DMS79 (cell line): ENCODE measurements around the gene H6PD.

Experiments
- DNase-seq: peaks from one replicate; lab custom pipeline; 2025; lab: John Stamatoyannopoulos, UW

The H6PD gene

DNA sequence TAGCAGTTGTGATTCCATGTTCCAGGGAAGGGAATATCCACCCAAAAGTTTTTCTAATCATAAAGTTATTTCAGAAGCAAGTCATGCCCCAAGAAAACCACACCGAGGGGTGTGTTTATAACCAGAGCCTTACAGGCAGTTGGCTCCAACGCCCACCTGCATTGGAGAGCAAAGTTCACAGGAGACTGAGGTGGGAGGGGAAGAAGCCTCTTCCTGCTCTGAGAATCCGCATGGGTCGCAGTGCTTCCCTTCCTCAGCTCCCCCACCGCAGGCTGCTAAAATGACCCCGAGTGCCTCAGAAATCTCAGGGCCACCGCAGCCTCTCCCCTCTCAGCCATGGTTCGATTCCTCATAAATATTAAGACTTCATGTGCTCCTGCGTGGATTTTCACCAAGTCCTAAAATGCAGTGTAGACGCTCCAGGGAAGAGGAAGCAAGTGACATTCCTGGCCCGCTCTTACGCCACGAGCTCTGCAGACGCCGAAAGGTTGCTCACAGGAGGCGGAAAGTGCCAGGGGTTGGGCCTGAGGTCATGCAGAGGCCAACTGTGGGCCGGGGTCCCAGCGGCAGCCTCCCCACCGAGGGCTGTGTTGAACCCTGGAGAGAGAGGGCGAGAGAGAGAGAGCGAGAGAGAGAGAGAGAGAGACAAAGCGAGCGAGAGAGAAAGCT is 44.7 kb downstream of the H6PD start:
- no peak for DNase-seq

DNA sequence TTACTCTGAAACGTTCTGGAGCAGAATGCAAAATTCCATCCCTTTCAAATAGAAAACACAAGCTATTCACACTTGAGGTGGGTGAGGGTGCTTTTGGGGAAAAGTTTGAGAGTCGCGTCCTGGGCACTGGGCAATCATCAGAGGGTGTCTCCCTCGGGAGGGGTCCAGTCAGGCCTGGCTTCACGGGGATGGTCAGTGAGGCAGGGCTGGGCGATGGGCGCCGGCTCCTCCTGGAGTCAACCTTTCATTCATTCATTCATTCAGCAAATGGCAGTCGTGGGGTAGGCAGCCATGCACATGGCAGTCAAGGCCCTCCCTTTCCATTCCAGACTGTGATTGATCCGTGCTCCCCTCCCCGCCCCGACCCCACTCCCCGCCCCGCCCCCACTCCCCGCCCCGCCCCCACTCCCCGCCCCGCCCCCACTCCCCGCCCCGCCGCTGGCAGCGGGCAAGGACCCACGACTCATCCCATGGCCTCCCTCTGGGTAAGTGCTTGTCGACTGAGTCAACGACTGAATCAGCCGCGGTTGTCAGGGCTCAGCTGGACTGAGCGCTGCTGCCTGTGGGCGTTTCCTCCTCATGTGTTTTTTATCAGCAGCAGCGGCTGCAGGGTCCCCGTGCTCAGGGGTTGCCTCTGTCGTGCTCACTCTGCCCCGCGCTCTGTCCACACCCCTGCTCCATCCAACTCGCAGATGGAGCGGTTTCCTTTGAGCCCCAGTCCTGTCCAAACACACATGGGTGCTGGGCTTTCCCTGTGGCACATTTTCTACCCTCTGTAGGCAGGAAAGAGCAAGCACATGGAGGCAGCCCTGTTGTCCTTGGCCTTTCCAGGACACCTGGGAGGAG is 45.7 kb downstream of the H6PD start:
- no peak for DNase-seq

DNA sequence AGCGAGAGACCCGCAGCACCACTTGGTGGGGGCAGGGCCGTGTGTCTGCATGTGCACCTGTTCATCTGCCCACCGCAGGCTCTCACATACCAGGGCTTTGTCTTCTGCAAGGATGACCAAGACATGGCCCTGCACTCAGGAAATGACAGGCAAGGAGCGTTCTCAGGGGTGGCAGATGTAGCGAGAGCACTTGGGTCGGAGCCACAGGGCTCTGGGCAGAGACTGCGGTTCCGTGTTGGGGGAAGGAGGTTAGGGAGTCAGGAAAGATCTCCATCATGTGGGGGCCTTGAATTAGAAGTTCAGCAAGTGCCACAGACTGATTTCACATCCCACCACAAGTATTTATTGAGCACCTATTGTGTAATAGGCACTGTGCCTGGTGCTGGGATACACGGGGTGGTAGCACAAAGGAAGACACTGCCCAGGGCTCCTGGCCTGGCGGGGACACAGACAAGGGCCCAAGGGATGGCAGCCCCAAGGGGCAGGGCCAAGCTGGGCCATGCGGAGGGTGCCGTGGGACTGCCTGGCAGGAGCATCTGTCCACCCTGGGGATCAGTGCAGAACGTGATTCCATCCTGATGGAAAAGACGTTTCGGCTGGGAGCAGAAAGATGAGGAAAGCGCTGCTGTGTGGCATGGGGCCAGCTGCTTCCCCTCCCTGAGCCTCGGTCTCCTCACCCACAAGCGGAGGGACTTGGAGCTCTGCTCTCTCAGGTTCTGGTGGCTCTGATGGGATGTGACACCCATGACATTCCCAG is 46.7 kb downstream of the H6PD start:
- DNase-seq, result no peak

DNA sequence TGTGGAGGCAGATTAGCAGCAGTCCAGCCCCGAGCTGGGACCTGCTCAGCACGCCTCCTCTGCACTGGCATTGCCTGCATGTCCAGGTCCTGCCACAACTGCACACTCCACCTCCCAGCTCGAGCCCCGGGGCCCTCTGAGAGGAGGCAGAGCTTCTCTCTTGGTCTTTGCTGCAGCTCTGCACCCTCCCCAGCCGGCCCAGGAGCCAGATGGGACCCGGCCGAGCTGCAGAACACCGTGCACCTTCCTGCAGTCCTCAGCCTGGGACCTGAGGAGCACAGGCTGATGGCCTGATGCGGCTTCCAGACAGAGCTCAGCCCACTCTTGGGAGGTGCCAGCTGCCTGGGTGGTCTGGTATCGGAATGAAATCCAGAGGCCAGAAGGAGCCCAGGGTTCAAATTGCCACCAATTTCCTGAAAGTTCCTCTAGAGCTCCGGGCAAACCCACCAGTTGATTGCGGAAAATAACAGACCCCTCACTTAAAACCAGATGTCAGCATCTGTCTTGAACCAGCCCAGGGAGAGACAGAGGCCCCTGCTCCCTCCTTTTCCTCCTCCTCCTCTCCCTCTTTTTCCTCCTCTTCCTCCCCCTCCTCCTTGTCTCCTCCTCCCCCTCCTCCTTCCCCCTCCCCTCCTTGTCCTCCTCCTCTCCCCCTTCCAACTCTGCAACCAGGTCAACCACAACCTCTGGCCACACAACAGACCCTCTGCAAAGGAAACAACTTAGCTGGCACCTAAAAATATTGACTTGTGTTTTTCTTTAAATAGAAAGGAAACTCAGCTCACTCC is 47.5 kb downstream of the H6PD start:
- DNase-seq, result no peak

DNA sequence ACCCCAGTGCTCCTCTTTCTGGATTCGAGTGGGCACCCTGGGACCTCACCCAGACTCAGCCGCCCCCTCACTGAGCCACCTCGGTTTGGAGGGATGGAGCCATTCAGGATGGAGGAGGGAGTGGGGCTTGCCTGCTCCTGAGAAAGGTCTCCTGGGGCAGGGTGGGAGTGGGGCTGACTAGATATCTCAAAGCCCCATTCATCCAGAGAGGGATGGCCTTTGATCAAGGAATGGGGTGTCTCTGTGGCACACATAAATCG is 48.1 kb downstream of the H6PD start:
- DNase-seq, result no peak

DNA sequence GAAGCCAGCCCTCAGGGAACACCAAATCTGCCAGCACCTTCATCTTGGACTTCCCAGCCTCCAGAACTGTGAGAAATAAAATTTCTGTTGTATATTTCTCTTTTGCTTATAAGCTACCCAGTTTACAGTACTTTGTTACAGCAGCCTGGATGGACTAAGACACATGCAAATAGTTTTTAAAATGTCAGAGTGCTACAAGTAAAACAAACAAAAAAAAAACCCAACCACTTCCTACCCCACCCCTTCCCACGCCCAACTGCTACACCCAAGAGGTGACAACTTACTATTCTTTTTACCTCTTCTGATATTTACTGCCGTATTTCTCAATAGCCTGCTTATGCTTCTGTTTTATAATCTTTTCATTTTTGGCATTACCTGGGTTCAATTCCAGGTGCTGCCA is 49.5 kb downstream of the H6PD start:
- no peak for DNase-seq

DNA sequence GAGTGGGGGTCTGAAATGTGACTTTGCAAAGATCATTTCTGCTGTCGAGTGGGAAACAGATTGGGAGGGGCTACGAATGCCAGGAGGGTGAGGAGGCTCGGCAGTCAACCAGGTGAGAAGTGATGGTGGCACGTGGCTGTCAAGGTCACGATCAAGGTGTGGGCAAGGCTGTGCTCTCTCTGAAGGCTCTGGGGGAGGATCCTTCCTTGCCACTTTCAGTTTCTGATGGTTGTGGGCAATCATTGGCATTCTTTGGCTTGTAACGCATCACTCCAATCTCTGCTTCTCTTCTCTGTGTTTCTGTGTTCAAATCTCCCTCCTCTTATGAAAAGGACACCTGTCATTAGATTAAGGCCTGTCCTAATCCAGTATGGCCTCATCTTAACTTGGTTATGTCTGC is 52.0 kb downstream of the H6PD start:
- no peak for DNase-seq

DNA sequence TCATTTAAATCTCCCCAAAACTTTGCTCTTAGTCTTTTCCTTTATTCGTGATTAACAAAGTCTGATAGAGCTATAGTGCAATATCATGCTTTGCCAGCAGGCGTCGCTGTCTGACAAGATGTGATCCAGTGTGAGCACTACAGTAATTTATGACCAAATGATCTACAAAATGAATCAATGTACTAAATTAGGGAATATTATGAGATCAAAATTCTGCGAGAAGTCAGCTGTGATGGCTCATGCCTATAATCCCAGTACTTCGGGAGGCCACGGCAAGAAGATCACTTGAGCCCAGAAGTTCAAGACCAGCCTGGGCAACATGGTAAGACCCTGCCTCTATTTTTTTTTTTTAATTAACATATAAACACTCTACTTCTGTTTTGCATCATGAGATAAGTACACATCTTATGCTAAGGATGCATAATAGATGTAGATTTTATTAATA is 54.5 kb downstream of the H6PD start:
- no peak for DNase-seq

DNA sequence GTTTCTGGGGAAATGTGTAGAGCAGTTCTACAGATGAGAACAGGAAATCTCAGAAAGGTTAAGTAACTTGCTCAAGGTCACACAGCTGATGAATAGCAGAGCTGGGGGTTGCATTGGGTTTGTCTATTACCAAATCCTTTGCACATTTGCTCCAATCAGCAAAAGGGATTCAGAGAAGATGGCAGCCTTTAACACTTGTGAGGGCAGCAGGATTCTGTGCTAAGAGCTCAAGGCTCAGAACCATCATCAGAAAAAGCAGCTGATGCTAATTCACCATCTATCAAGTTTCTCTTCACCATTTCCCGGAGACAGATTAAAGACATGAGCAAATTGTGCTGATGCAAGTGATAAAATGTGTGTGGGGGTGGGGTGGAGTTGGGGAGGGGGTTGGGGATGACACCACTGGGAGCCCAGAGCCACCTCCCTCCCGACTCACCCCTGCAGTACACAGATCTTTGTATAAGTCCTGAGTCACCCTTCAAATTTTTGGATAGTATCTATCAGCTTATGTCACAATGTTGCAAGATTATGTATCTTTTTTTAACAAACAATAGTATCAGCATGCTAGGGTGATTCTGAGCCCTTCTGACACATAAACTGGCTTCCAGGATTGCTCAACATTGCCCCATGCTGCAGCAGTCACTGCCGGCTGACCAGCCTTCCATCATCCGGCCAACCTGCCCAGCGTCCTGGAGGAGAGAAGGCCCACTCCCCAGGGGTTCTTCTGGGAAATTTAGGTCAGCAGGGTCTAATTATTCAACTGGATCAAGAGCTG is 55.3 kb downstream of the H6PD start:
- no peak for DNase-seq

DNA sequence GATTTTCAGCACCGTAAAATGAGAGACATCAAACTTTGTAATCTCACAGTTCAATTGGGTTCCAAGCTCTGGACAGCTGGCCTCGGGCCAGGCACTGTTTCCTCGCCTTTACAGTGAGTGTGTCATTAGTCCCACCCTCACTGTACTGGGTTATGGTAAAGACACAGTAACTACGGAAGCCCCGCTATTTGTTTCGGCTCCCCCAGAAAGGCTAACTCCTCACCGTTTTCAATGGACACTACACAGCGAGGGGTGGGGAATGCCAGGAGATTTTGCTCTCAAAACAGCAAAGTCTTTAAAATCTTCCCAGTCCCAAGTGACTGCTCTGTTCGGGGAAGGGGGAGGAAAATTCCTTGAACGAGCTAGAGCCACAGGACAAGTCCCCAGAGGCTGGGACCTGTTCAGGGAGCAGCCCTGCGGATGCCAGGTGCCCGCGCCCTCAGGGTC is 57.4 kb downstream of the H6PD start:
- DNase-seq, result no peak

DNA sequence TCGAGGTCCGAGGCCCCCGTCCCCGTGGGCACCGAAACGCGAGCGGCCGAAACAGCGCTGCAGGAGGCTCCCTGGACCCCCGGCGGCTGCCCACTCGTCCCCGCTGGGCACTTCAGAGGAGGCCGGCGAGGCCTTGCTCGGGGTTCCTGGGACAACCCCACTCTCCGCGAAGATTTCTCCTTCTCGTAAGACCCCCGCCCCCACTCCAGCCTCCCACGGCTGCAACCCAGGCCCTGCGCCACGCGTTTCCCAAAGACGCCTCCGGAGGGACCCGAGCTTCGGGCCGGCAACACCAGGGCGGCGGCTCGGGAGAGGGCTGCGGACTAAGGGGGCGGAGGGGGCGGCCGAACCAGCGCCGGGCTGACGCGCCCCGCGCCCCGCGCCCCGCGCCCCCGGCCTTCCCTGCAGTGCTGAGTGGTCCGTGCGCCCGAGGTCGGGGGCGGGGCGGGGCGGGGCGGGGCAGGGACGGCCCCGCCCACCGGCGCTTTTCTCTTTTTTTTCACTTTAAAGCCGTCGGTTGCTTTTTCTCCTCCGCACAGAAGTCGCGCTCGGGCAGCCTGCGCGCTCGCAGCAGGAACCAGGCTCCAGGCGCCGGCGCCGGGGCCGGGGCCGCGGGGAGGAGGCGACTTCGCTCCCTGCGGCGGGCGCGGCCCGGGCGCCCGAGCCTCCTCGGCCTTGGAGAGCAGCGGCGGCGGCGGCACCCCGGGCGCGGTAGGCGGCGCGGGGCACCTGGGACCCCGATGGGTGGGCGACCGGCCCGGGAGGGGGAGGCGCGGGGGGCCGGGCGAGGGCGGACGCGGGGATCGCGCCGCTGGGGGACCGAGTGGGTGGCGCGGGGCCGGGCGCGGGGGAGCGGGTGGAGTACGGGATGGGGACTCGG is 58.0 kb downstream of the H6PD start, which contains the start of gene SPSB1:
SPSB1 (plus strand) TSS at position 534 of the 880 bp plus-strand sequence. CDS start 62,998 bp downstream, outside the sequence.
- peak; percentile 47 for DNase-seq

DNA sequence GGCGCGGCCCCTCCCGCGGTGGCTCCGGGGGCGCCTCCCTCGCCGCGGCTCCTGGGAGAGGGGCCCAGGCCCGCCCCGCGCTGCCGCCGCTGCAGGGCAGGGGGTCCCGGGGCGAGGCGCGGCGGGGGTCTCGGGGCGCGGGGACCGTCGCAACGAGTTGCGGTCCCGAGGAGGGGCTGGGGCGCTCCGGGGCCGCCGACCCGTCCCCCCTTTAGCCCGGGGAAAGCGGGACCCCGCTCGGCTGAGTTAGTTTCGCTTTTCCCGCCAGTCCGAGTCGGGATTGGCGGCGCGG is 58.6 kb downstream of the H6PD start:
- no peak for DNase-seq

DNA sequence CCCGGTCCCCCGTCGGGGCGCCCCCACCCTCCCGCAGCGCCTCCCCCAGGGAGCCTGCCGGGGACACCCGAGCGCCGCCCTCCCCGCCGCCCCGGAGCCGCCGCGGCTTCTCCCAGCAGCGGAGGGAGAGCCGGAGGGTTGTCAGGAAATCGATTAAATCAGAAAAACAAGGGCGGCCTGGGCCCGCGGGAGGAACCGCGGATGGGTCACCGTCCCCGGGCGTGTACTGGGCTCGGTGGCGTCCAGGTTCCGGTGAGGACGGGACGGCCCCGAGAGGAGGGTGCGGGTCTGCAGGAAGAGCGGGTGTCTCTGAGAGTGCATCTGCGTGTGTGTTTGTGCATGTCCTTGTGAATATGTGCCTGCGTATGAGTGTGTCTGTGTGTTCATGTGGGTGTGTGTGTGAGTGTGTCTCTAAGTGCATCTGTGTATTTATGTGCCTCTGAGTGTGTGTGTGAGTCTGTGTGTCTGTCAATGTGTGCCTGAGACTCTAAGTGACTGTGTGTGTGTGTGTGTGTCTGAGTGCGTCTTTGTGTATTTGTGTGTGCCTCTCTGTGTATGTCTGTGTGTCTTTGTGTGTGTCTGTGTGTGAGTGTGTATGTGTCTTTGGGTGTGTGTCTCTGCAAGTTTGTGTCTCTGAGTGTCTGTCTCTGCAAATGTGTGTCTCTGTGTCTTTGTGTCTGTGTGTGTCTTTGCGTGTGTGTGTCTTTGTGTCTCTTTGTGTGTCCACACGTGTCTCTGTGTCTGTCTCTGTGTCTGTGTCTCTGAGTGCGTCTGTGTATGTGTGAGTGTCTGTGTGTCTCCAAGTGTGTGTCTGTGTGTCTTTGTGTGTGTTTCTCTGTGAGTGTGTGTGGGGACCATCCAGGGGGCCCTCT is 59.2 kb downstream of the H6PD start:
- no peak for DNase-seq

DNA sequence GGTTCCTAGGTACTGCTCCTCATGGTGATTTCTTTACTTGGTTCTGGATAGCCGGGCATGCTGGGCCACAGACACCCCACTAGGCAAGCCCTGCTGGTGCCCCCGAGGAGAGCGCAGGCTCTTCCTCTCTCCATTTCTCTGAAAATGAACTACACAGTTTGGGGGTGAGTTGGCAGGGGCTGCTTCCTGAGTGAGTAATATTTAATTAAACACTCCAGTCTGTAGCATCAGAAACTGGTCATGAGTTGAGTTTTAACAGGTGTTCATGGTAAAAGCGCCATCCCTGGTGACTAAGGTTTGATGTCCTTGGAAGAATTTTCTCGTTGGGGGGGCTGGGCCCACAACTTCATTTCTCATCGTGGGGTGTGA is 59.8 kb downstream of the H6PD start:
- DNase-seq, result no peak

DNA sequence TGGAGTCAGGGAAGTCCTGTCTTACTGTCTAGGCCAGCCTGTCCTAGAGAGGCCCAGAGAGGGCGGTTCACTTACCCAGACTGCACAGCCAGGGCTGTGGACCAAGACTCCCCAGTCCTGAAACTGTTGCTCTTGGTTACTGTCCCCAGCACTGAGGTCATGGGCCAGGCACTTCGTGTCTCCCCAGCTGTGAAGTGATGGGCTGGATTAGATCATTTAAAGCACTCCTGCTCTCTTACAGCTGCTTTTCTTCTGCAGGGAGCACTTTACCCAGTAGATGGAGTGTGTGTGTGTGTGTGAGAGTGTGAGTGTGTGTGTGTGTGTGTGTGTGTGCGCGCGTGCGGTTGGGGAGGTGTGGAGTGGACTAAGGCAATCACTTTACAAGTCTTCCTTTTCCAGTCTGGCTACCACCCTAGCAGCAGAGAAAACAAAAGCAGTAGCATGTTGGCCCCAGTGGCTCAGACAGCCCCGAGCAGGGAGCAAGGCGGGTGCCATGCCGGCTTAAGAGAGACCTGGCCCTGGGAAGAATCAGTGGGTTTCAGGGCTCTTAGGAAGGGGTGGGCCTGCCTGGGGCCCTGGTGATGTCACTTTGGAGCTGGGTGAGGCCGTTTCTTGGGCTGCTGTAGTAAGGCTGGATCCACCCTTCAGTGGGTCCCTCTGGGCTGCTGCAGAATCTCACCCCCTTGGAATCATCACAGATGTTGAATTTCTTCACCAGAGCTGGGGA is 60.5 kb downstream of the H6PD start:
- peak; percentile 12 for DNase-seq

DNA sequence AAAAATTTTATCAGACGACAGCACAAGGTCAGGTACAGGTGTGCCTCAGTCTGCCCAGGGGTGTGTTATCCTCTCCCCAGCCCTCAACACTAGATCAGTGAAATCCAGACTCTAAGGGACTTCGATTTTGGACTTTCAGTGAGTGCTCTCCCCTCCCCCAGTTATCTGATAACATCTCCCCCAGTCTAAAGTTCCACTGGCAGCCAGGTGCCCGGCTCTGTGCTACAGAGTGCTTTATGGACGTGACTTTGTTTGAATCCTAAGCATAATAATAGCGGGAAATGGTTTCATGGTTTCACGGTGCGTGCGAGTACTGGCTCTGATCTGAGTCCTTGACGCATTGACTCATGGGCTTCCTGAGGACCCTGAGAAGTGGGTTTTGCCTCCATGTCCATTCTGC is 61.3 kb downstream of the H6PD start:
- DNase-seq, result no peak

DNA sequence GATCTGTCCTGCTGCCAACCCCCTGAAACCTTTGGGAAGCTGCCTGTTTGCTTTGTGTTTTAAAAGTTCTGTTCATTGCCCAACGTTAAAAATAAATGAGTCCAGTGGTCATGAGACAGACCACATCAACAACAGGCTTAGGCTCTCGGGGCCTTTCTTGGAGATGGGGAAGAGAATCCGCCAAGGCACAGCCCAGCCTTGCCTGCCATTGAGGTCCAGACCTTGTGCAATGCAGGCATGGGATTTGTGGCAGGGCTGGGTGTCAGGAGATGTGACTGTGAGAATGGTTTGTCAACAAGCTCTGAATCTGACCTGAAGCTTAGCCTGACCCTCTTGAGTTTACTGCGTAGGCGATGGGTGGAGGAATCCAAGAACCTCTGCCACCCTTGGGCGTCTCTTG is 62.3 kb downstream of the H6PD start:
- DNase-seq, result no peak

DNA sequence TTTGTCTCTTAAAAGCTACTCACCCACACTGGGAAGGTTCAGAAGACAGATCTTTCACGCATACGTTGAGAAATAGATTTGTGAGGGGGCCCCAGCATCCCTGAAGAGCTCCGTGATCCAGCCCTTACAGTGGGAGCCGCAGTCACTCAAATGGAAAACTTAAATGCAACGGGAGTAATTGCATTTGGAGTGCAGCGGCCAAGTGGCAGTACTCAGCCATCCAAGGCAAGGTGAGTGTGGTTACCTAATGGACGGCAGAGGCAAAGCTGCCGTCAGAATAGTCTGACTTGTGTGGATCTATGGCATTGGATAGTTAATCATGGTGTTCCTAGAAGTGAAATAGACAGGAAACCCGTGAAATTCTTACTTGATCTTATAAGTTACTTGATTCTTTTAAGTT is 63.3 kb downstream of the H6PD start:
- DNase-seq, result peak; percentile 76

DNA sequence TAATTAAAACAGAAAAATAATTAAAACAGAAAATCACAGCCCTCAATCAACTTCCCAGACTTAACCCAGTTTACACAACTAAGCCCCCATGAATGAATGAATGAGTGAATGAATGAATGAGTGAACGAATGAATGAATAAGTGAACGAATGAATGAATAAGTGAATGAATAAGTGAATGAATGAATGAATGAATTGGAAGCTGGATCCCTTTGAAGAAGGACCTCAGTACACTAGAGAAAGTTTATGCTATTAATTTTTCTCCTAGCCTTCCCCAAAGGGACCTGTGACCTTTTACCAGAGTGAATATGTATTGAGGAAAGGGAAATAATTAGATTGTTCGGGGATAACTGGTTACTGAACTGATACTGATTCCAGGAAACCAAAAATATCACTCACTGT is 63.7 kb downstream of the H6PD start:
- DNase-seq, result no peak
